ENCODE data around the gene YWHAG.

GRCh38 chr7:76315364-76315763 lies 43.4 kb downstream of the YWHAG start:
- no peak for TF ChIP-seq CTCF (IDR thresholded peaks at IDR 0.05)
- no peak for TF ChIP-seq POLR2A (IDR thresholded peaks at IDR 0.05)
